GM21360 (cell line): Measurements from ENCODE around the gene NAA25.
"Not testable (repeated sequence)": the region's sequence is repeated elsewhere in the genome, so short reads cannot be mapped to it uniquely, and the experiment has no call there.

Experiments used
- ATAC-seq: cut with Tn5 transposase; IDR thresholded peaks from one replicate; pipeline ENCODE4 v1.9.1; 2021; ENCODE audit warnings: mild to moderate bottlenecking, moderate library complexity; ENCODE audit not compliant: unreplicated experiment

The NAA25 gene

GRCh38 chr12:112011685-112012084 is 96.9 kb downstream of the NAA25 start:
- no peak for ATAC-seq

- no peak for ATAC-seq
Observed at GRCh38 chr12:112010415-112011344, 97.9 kb downstream of the NAA25 start.

GRCh38 chr12:112009596-112009995 is 99.0 kb downstream of the NAA25 start:
- not testable (repeated sequence) for ATAC-seq

DNA sequence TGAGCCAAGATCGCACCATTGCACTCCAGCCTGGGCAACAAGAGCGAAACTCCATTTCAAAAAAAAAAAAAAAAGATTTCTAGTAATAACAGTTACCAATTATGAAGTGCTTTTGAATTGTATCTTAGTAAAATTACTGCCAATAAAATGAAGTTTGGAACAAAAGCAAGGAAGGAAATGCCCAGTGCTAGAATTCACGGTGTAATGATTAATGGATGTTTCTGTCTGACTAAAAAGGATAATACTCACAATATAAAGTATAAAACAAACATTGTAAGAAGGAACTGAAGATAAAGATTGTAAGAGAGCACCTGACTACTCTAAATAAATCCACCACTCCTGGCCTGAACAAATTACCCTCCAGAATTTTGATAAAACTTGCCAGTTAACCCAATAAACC is 99.7 kb downstream of the NAA25 start:
- ATAC-seq = no peak

GRCh38 chr12:112007945-112008344 is 100.6 kb downstream of the NAA25 start:
- no peak for ATAC-seq

DNA sequence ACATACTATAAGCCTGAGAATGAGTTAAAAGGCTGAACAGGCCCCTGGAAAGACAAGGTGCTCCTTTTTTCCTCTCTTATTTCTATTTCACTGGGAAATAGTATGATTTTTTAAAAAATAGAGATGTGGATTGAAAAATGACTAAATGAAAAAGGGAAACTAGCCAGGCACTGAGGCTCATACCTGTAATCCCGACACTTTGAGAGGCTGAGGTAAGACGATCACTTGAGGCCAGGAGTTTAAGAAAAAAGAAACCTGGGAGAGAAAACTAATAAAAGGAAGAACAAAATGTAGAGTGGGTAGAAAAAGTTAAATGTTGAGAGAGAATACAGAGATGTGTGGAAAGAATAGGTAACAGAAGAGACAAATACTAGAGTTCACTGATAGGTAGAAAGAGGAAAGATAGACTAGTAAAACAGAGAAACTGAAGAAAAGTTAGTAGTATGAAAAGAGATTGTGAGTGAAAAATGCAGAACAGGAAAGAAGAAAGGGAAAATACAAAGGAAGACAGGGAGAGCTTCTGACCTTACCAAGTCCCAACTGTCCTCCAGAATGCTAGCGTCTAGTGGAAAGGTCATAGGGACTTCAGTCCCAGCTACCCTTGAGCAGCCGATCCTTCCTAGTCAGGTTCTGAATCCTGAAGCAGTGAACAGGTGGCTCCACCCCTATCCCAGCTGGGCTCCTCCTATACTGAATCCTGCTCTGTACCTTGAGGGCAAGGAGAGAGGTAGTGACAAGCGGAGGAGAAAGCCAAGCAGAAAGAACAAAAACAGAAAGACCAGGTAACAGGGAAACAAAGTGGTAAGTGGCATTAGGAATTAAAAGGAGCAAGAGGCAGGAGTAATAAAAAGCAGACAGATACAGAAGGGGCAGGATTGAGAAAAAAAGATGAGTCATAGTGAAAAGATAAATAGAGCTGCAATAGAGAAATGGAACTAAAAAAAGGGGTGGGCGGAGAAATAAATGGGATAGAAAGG is 102.9 kb downstream of the NAA25 start:
- ATAC-seq = no peak

GRCh38 chr12:112004041-112004440 is 104.5 kb downstream of the NAA25 start:
- no peak for ATAC-seq

DNA sequence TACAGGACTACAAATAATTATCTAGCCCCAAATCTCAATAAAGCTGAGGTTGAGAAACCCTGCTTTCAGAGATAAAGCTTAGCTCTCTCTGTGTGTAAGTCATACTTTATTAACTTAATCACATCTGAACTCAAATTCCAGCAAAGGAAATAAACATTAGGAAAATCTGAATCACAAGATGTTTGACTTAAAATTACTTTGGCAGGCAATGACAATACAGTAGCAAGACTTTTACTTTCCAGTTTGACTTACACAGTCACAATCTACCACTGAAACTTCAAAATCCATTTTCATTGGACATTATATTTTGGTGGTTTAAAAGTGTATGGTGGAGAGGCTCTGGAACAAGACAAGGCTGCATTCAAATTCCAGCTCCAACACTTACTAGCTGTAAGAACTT is 107.0 kb downstream of the NAA25 start:
- no peak for ATAC-seq

- ATAC-seq = no peak
Observed at GRCh38 chr12:112000820-112001219, 107.8 kb downstream of the NAA25 start.

DNA sequence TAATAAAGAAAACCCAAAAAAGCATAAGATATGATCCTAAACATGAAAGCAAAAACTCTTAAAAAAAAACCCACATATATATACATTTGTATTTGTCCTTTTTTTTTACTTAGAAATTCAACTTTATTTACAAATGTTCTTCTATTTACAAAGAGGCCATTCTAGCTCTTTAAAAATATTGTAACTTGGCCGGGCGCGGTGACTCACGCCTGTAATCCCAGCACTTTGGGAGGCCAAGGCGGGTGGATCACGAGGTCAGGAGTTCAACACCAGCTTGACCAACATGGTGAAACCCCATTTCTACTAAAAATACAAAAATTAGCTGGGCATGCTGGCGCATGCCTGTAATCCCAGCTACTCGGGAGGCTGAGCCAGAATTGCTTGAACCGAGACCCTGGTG is 109.5 kb downstream of the NAA25 start:
- not testable (repeated sequence) for ATAC-seq

DNA sequence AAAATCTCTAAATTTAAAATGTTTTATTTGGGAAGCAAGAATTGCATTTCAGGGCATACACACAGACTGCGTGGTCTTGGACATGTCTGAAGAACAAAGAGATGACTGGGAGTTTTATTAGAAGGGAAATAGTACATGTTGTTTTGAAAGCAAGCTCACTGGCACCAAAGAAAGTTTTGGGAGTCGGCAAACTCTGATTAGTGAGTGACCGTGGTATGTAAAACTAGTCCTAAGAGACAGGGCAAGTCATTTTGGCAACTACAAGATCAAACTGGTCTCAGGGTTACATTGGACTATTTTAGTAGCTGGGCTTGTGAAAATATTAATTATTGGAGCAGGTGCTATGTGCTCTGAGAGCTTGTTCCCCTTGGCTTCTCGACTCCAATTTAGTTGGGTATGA is 110.6 kb downstream of the NAA25 start:
- no peak for ATAC-seq

DNA sequence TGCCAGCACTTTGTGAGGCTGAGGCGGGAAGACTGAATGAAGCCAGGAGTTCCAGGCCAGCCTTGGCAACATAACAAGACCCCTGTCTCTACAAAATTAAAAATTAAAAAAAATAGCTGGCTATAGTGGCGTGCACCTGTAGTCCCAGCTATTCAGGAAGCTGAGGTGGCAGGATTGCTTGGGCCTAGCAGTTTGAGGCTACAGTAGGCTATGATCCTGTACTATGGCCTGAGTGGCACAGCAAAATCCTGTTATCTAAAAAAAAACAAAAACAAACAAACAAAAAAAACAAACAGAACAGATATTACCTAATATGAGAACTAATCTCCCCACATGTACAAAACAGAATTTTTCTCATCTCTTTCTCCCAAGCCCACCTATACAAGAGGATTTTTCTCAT is 111.3 kb downstream of the NAA25 start:
- ATAC-seq = no peak

GRCh38 chr12:111995782-111996480 is 112.7 kb downstream of the NAA25 start:
- ATAC-seq = no peak

- not testable (repeated sequence) for ATAC-seq
Observed at GRCh38 chr12:111994211-111995111, 114.1 kb downstream of the NAA25 start.

DNA sequence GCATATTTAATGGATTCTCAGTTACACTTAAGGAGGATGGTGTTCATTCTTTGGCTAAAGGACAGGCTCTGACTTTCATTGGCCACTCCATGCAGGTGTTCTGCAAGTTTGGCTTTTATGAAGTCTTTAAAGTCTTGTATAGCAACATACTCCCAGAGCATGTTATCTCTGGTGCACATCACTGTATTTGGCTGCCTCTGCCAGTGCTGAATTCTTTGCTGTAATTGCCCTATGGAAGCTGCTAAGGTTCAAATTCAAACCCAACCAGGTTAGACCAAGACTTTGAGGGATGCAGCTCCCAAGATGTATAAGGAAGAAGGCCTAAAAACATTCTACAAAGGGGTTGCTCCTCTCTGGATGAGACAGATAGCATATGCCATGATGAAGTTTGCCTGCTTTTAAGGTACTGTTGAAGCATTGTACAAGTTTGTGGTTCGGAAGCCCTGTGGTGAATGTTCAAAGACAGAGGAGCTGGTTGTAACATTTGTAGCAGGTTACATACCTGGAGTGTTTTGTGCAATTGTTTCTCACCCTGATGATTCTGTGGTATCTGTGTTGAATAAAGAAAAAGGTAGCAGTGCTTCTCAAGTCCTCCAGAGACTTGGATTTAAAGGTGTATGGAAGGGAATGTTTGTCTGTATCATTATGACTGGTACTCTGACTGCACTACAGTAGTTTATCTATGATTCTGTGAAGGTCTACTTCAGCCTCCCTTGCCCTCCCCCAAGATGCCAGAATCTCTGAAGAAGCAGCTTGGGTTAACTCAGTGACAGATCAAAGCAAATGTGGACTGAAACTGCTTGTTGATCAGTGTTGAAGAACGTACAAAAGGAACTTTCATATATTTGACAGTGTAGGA is 115.1 kb downstream of the NAA25 start:
- peak; percentile 63 for ATAC-seq

GRCh38 chr12:111992464-111992863 is 116.1 kb downstream of the NAA25 start:
- no peak for ATAC-seq

DNA sequence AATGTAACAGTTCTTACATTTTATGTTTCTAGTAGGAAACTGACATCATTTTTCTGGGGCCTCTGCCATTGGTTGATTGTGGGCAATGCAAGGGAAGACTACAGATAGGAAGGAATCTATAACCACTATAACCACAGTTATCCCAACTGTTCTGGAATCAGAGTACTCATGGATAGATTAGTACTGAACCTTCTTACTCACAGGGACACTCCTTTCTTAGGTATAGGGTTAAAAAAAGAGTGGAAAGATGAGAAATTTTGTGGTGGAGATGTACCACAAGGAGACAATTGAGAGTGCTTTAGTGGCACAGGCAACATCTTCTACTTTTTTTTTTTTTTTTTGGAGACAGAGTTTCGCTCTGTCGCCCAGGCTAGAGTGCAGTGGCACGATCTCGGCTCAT is 116.6 kb downstream of the NAA25 start:
- no peak for ATAC-seq

- ATAC-seq = no peak
Observed at GRCh38 chr12:111991535-111991934, 117.0 kb downstream of the NAA25 start.

- ATAC-seq = no peak
Observed at GRCh38 chr12:111984820-111985219, 123.8 kb downstream of the NAA25 start.
